WTC11 (cell line): ENCODE measurements around the gene DMRT2. TPM values are rescaled to one million over a fixed set of nuclear protein-coding genes. Genes with fewer than 3 reads are reported as not detected.
A peak's percentile ranks its signal among the peaks of the same experiment; 100 is the strongest.

ENCODE experiments used
- ATAC-seq: fragments of 200-7000 bp; cut with Tn5 transposase; 2 replicates; pipeline ENCODE4 v1.10.0; 2021; ENCODE audit warnings: mild to moderate bottlenecking, moderate library complexity
- CTCF ChIA-PET: fragments of 300-600 bp; sonication (Branson Sonifier 250); formaldehyde crosslinking; loops from one replicate; lab custom pipeline; 2021; ENCODE audit warnings: antibody characterized with exemption; lab: Charles Lee
- POLR2A ChIA-PET: fragments of 350-600 bp; sonication (Branson Sonifier 250); formaldehyde crosslinking; loops from one replicate; lab custom pipeline; 2021; ENCODE audit warnings: antibody characterized with exemption; lab: Charles Lee
- DNase-seq: peaks from one replicate; pipeline ENCODE4 v3.0.0; 2021; ENCODE audit warnings: low spot score
- H3K27ac Mint-ChIP-seq: 2 replicates; pipeline ENCODE4 v1.8.0; 2021; ENCODE audit warnings: mixed read lengths
- H3K27me3 Mint-ChIP-seq: 2 replicates; pipeline ENCODE4 v1.8.0; 2021; ENCODE audit warnings: low read depth, mild to moderate bottlenecking, moderate library complexity, mixed read lengths
- H3K36me3 Mint-ChIP-seq: 2 replicates; pipeline ENCODE4 v1.8.0; 2021; ENCODE audit warnings: mixed read lengths
- H3K4me1 Mint-ChIP-seq: 2 replicates; pipeline ENCODE4 v1.8.0; 2022; ENCODE audit warnings: mixed read lengths
- H3K4me3 Mint-ChIP-seq: 2 replicates; pipeline ENCODE4 v1.8.0; 2021; ENCODE audit warnings: mild to moderate bottlenecking, moderate library complexity, mixed read lengths
- H3K9me3 Mint-ChIP-seq: 2 replicates; pipeline ENCODE4 v1.8.0; 2021; ENCODE audit warnings: mixed read lengths
- ATF3 ChIP-seq: sonication (generic); formaldehyde crosslinking; conservative IDR thresholded peaks from 2 replicates; pipeline ENCODE4 v1.8.1; 2022; ENCODE audit warnings: mild to moderate bottlenecking, missing genetic modification reagents
- E2F4 ChIP-seq: sonication (generic); formaldehyde crosslinking; IDR thresholded peaks from 2 replicates; pipeline ENCODE4 v1.8.1; 2022; ENCODE audit warnings: low read depth, mild to moderate bottlenecking, moderate library complexity, missing genetic modification reagents, borderline replicate concordance
- ETV6 ChIP-seq: sonication (generic); formaldehyde crosslinking; IDR thresholded peaks from 2 replicates; pipeline ENCODE4 v1.8.1; 2022; ENCODE audit warnings: mild to moderate bottlenecking, missing genetic modification reagents
- GABPB1 ChIP-seq: sonication (generic); formaldehyde crosslinking; IDR thresholded peaks from 2 replicates; pipeline ENCODE4 v1.8.1; 2023; ENCODE audit warnings: mild to moderate bottlenecking, missing genetic modification reagents
- GTF2I ChIP-seq: fragments of 250-450 bp; sonication (Bioruptor Pico); conservative IDR thresholded peaks from 2 replicates; pipeline ENCODE4 v1.4.0; 2021; ENCODE audit warnings: mild to moderate bottlenecking
- HMGA2 ChIP-seq: fragments of 250-450 bp; sonication (Bioruptor Pico); IDR thresholded peaks from 2 replicates; pipeline ENCODE4 v1.4.0; 2021; ENCODE audit warnings: mild to moderate bottlenecking, moderate library complexity
- JAZF1 ChIP-seq: fragments of 250-450 bp; sonication (Bioruptor Pico); IDR thresholded peaks from 2 replicates; pipeline ENCODE4 v1.9.0; 2021; ENCODE audit warnings: moderate library complexity, mild to moderate bottlenecking, inconsistent platforms
- MLX ChIP-seq: sonication (generic); formaldehyde crosslinking; IDR thresholded peaks from 2 replicates; pipeline ENCODE4 v1.8.1; 2023; ENCODE audit warnings: mild to moderate bottlenecking, missing genetic modification reagents, moderate library complexity
- NR3C1 ChIP-seq: sonication (generic); formaldehyde crosslinking; conservative IDR thresholded peaks from 2 replicates; pipeline ENCODE4 v1.8.1; 2023; ENCODE audit warnings: low read depth, mild to moderate bottlenecking, missing genetic modification reagents
- OVOL2 ChIP-seq: fragments of 250-450 bp; sonication (Bioruptor Pico); IDR thresholded peaks from 2 replicates; pipeline ENCODE4 v1.9.0; 2021; ENCODE audit warnings: mild to moderate bottlenecking, borderline replicate concordance
- PRDM15 ChIP-seq: sonication (generic); formaldehyde crosslinking; IDR thresholded peaks from 2 replicates; pipeline ENCODE4 v1.8.0; 2022; ENCODE audit warnings: missing genetic modification reagents
- TCF7 ChIP-seq: sonication (generic); formaldehyde crosslinking; IDR thresholded peaks from 2 replicates; pipeline ENCODE4 v1.8.0; 2022; ENCODE audit warnings: mild to moderate bottlenecking, low read depth, missing genetic modification reagents, moderate library complexity
- TEAD1 ChIP-seq: sonication (generic); formaldehyde crosslinking; IDR thresholded peaks from 2 replicates; pipeline ENCODE4 v1.8.0; 2022; ENCODE audit warnings: mild to moderate bottlenecking, missing genetic modification reagents
- TEAD4 ChIP-seq: sonication (generic); formaldehyde crosslinking; IDR thresholded peaks from 2 replicates; pipeline ENCODE4 v1.8.0; 2022; ENCODE audit warnings: mild to moderate bottlenecking, missing genetic modification reagents
- USF1 ChIP-seq: sonication (generic); formaldehyde crosslinking; IDR thresholded peaks from 2 replicates; pipeline ENCODE4 v1.8.0; 2022; ENCODE audit warnings: mild to moderate bottlenecking, missing genetic modification reagents
- ZBTB21 ChIP-seq: sonication (generic); formaldehyde crosslinking; IDR thresholded peaks from 2 replicates; pipeline ENCODE4 v1.8.1; 2023; ENCODE audit warnings: mild to moderate bottlenecking, missing genetic modification reagents, borderline replicate concordance
- ZBTB43 ChIP-seq: sonication (generic); formaldehyde crosslinking; IDR thresholded peaks from 2 replicates; pipeline ENCODE4 v1.8.1; 2023; ENCODE audit warnings: mild to moderate bottlenecking, missing genetic modification reagents
- ZMAT4 ChIP-seq: fragments of 250-450 bp; sonication (Bioruptor Pico); IDR thresholded peaks from 2 replicates; pipeline ENCODE4 v1.9.0; 2021; ENCODE audit warnings: mild to moderate bottlenecking
- ZNF138 ChIP-seq: sonication (generic); formaldehyde crosslinking; conservative IDR thresholded peaks from 2 replicates; pipeline ENCODE4 v1.8.1; 2022; ENCODE audit warnings: mild to moderate bottlenecking, moderate library complexity, missing genetic modification reagents
- ZNF396 ChIP-seq: fragments of 250-450 bp; sonication (Bioruptor Pico); IDR thresholded peaks from 2 replicates; pipeline ENCODE4 v1.8.0; 2021; ENCODE audit warnings: mild to moderate bottlenecking, moderate library complexity, borderline replicate concordance
- ZNF425 ChIP-seq: fragments of 250-450 bp; sonication (Bioruptor Pico); conservative IDR thresholded peaks from 2 replicates; pipeline ENCODE4 v1.9.0; 2021; ENCODE audit warnings: mild to moderate bottlenecking
- ZNF671 ChIP-seq: fragments of 250-450 bp; sonication (Bioruptor Pico); IDR thresholded peaks from 2 replicates; pipeline ENCODE4 v1.8.0; 2021; ENCODE audit warnings: mild to moderate bottlenecking
- total RNA-seq: library from RNA; stranded (reverse); gene quantifications from 3 replicates; pipeline ENCODE4 v1.2.3, GENCODE V29; 2021

DMRT2 gene
- total RNA-seq, 1 experiment from 2014 or later, result not detected

GRCh38 chr9:1052365-1053281, 2.5 kb downstream of the DMRT2 start (continued):
- TF ChIP-seq ATF3 (no peak), PRDM15 (CRISPR knock-in tag) (no peak)

GRCh38 chr9:1053282-1053621, 3.1 kb downstream of the DMRT2 start:
- ChIA-PET CTCF (interaction anchor here (1.1 kb wide), 1 partner anchor 8 kb away, joined by 3 read pairs; no protein-coding TSS in a partner anchor), POLR2A (no interaction called here)
- ATAC-seq (no peak), DNase-seq (no peak)
- Mint-ChIP-seq H3K9me3 (no peaks in the 10 kb centered on the region), H3K36me3 (no peaks in the 10 kb centered on the region), H3K4me1 (peaks cover 37% of the 10 kb centered on the region), H3K27ac (no peak overlapping the region), H3K4me3 (peak overlapping the region; percentile 67), H3K27me3 (peaks cover 95% of the 10 kb centered on the region)
- TF ChIP-seq GTF2I (CRISPR knock-in tag), result no peak
- TF ChIP-seq TCF7 (CRISPR knock-in tag), result no peak
- no peak for TF ChIP-seq ZBTB21 (CRISPR knock-in tag)
- no peak for TF ChIP-seq HMGA2 (CRISPR knock-in tag)
- no peak for TF ChIP-seq USF1 (CRISPR knock-in tag)
- TF ChIP-seq TEAD1 (CRISPR knock-in tag), result no peak
- no peak for TF ChIP-seq ZNF138 (CRISPR knock-in tag)
- TF ChIP-seq TEAD4 (CRISPR knock-in tag), result no peak
- no peak for TF ChIP-seq ZNF396 (CRISPR knock-in tag)
- TF ChIP-seq ZNF671 (CRISPR knock-in tag), result no peak
- no peak for TF ChIP-seq MLX (CRISPR knock-in tag)
- TF ChIP-seq NR3C1 (CRISPR knock-in tag), result no peak

- CTCF ChIA-PET, result interaction anchor here (0.6 to 1.1 kb wide), 2 partner anchors 9 to 45 kb away, joined by 3 read pairs; no protein-coding TSS in a partner anchor
- POLR2A ChIA-PET, result interaction anchor here (0.6 kb wide), 1 partner anchor 148 kb away, joined by 4 read pairs; no protein-coding TSS in a partner anchor
- no peak for TF ChIP-seq OVOL2 (CRISPR knock-in tag)
- no peak for TF ChIP-seq ETV6 (CRISPR knock-in tag)
- no peak for TF ChIP-seq ZMAT4 (CRISPR knock-in tag)
- TF ChIP-seq GABPB1, result no peak
- TF ChIP-seq ZNF425 (CRISPR knock-in tag), result no peak
- no peak for TF ChIP-seq ZBTB43
- no peak for TF ChIP-seq HMGA2 (CRISPR knock-in tag)
- TF ChIP-seq JAZF1, result no peak
- no peak for TF ChIP-seq E2F4 (CRISPR knock-in tag)
These were observed 3.8 kb downstream of the DMRT2 start for GRCh38 chr9:1053986-1054425.

More at GRCh38 chr9:1053986-1054425, 3.8 kb downstream of the DMRT2 start:
- H3K4me3 Mint-ChIP-seq, result no peak overlapping the region
- peaks cover 29% of the 10 kb centered on the region for H3K4me1 Mint-ChIP-seq
- H3K27me3 Mint-ChIP-seq, result peaks cover 95% of the 10 kb centered on the region
- no peak overlapping the region for H3K27ac Mint-ChIP-seq
- no peaks in the 10 kb centered on the region for H3K9me3 Mint-ChIP-seq
- H3K36me3 Mint-ChIP-seq, result no peaks in the 10 kb centered on the region
- DNase-seq, result no peak
- ATAC-seq, result no peak
